Right lobe of liver (tissue), 6 donors: ENCODE data around the gene CCDC33. TPM values are rescaled to one million over a fixed set of nuclear protein-coding genes. Genes with fewer than 3 reads are reported as not detected.

Experiments
- ATAC-seq, 4 donors: fragments of 200-7000 bp; cut with Tn5 transposase; one replicate each; pipeline ENCODE4 v1.9.1; 2020; ENCODE audit warnings: mild to moderate bottlenecking in 4 of 4, moderate library complexity in 4 of 4
- DNase-seq, 3 donors: peaks; one replicate each; pipeline ENCODE4 v3.0.0-alpha.2; 2020
- H3K27ac ChIP-seq, 3 donors: fragments of 200-600 bp; one replicate each; pipeline ENCODE4 v1.8.0; 2022
- H3K27me3 ChIP-seq, 2 donors: fragments of 200-600 bp; one replicate each; pipeline ENCODE4 v1.8.0; 2022
- H3K36me3 ChIP-seq, 4 donors: fragments of 200-600 bp; sonication (generic) in 1 of 4; one replicate each; pipeline versions ENCODE4 v1.5.1 to v1.8.0; 2017 to 2022; ENCODE audit warnings: control low read depth in 1 of 4
- H3K4me1 ChIP-seq, 4 donors: fragments of 200-600 bp; sonication (generic) in 1 of 4; one replicate each; pipeline versions ENCODE4 v1.5.1 to v1.8.0; 2017 to 2022; ENCODE audit warnings: control low read depth in 1 of 4
- H3K4me3 ChIP-seq, 3 donors: fragments of 200-600 bp; one replicate each; pipeline ENCODE4 v1.8.0; 2022
- H3K9me3 ChIP-seq, 4 donors: fragments of 200-600 bp; sonication (generic) in 1 of 4; one replicate each; pipeline versions ENCODE4 v1.5.1 to v1.8.0; 2017 to 2022; ENCODE audit warnings: control low read depth in 1 of 4
- POLR2A ChIP-seq: fragments of 450-650 bp; IDR thresholded peaks from one replicate; pipeline ENCODE4 v1.6.1; 2017; ENCODE audit warnings: antibody characterized with exemption, mild to moderate bottlenecking
- WGBS: methylation state at CpG from one replicate; pipeline ENCODE4 v1.1.6; 2018; ENCODE audit warnings: low coverage, low lambda C conversion rate; ENCODE audit not compliant: insufficient coverage; ENCODE audit errors: missing lambda C conversion rate; 5-methylcytosine and 5-hydroxymethylcytosine counted together
- intact Hi-C, 2 donors: fragments of 100-400 bp; cut with DNase I; formaldehyde crosslinking; loops; one replicate each; pipeline versions ENCODE4 v1.11.2 to v1.14.1; 2022
- total RNA-seq, 6 experiments: library from RNA; depleted of rRNA in 2 of 6; stranded (reverse); fragments of >200 nt in 2 of 6; fragmentation: NEBNext Ultra II Directional in 3 of 6; extraction: Animal tissue kit (Norgen Biotek cat#: 25700) in 3 of 6; gene quantifications; one replicate each; pipeline versions ENCODE4 v1.1.0 to v1.2.4, GENCODE V29; 2016 to 2023
- TF ChIP-seq, protein P1 (sequence below), 4 donors: fragments of 200-600 bp in 3 of 4; fragments of 450-650 bp in 1 of 4; IDR thresholded peaks; one replicate each; pipeline versions ENCODE4 v1.5.1 to v1.8.0; 2016 to 2022; ENCODE audit warnings: antibody characterized with exemption in 4 of 4, mild to moderate bottlenecking in 2 of 4
- donor health status: DM: no; HTN: yes; CAD: no.
- donor health status: DM: no; HTN: no; CAD: no.
- donor health status: DM: no; HTN: no; CAD: no.
- donor health status: DM: no; HTN: yes; CAD: no.
- donor health status: DM: no; HTN: yes; CAD: no.

CCDC33 gene
- total RNA-seq, 6 experiments from 2014 or later: not detected

DNA sequence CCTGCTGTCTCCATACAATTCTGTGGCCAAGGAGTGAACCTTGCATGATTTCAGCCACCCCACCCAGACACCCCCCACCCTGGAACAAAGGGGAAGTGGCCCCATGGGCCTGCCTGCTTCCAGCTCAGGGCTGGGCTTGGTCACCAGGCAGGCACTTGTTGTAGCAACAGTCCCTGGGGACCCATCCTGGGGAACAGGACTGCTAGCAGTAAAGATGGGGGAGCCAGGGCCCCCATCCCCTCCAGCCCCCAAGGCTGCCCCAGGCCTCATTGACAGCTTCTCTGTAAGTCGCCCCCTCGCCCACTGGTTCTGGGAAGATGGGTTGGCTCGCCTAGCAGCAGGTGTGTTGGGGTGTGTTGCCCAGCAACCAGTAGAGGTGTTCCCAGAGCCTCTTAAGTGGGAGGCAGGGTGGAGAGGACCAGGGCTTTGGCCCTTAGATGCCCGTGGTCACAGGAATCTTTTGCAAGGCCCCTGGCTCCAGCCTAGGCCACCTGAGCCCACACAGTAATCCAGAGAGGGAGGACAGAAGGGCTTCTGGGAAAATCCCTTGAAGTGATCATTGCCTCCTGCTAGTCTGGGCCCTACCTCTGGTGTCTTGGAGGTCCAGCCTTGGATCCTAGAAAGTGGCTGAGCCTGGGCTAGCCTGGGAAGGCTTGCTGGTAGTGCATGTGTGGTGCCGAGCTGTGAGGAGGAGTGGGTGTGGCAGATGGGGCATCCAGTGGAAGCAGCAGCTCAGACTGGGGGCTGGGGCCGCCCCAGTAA lies 82.4 kb downstream of the CCDC33 start:
- H3K27me3 ChIP-seq: no peaks in the 10 kb centered on the region
- DNase-seq: no peak
- no peak for TF ChIP-seq POLR2A
- TF ChIP-seq, protein P1, sequence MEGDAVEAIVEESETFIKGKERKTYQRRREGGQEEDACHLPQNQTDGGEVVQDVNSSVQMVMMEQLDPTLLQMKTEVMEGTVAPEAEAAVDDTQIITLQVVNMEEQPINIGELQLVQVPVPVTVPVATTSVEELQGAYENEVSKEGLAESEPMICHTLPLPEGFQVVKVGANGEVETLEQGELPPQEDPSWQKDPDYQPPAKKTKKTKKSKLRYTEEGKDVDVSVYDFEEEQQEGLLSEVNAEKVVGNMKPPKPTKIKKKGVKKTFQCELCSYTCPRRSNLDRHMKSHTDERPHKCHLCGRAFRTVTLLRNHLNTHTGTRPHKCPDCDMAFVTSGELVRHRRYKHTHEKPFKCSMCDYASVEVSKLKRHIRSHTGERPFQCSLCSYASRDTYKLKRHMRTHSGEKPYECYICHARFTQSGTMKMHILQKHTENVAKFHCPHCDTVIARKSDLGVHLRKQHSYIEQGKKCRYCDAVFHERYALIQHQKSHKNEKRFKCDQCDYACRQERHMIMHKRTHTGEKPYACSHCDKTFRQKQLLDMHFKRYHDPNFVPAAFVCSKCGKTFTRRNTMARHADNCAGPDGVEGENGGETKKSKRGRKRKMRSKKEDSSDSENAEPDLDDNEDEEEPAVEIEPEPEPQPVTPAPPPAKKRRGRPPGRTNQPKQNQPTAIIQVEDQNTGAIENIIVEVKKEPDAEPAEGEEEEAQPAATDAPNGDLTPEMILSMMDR (IDR thresholded peaks at IDR 0.05): no peak
- no peak for ATAC-seq
- H3K36me3 ChIP-seq: no peaks in the 10 kb centered on the region
- H3K27ac ChIP-seq: no peak overlapping the region
- no peak overlapping the region for H3K4me3 ChIP-seq
- intact Hi-C loops: no loop called here
- H3K9me3 ChIP-seq: no peaks in the 10 kb centered on the region
- H3K4me1 ChIP-seq: no peaks in the 10 kb centered on the region
- 60% methylated on average over 1 of the region's 6 CpGs for WGBS

DNA sequence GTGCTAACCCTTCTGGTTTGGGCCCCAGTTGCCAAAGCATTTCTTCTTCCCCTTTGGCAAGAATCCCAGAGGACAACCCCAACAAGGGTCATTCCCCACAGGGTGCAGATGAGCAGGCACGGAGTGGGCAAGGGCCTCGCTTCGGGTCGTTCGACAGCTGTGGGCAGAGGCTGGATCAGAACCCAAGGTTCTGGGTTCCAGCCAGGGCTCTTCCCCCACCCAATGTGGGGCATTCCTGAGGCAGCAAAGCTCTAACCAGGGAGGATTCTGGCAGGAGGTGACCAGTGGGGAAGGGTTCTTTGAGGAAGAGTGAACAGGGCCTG lies 83.0 kb downstream of the CCDC33 start:
- H3K27ac ChIP-seq: no peak overlapping the region
- intact Hi-C loops: no loop called here
- no peak for ATAC-seq
- no peaks in the 10 kb centered on the region for H3K4me1 ChIP-seq
- no CpG with 5 or more reads among the region's 5 CpGs for WGBS
- H3K27me3 ChIP-seq: no peaks in the 10 kb centered on the region
- TF ChIP-seq, protein P1 (IDR thresholded peaks at IDR 0.05): no peak
- TF ChIP-seq POLR2A: no peak
- no peak for DNase-seq
- H3K4me3 ChIP-seq: no peak overlapping the region
- no peaks in the 10 kb centered on the region for H3K36me3 ChIP-seq
- no peaks in the 10 kb centered on the region for H3K9me3 ChIP-seq

DNA sequence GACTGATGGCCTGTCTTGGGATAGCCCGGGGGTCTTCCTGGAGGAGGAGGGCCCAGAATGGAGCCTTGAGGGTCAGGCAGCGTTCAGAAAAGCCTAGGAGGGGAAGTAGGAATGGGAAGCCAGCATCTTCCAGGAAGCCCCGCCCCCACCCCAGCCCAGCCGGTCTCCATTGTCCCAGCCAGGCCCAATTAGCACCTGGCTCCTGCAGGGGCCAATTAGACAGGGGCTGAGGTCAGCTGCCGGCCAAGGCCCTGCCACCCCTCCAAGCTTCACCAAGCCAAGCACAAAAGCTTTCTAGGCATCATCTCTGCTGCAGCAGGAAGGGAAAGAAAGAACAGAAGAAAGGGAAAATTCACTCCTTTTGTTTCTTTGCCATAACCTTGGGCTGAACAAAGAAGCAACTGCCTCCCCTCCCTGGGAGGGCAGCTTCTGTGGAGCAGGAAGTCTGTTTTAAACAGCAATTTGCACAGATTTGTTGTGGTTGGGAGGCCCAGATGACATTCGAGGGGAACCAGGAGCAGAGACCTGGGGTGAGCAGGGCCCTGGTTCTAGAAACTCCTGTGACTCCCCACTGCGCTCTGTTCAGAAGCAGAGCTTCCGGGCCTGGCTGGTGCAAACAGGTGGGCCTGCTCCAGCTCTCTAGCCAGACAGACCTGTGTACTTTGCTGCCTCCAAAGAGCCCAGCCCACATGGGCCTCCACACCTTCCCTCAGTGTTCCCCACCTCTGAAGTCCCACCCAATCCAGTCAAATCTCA lies 83.6 kb downstream of the CCDC33 start:
- TF ChIP-seq, protein P1 (IDR thresholded peaks at IDR 0.05): no peak
- no peak for TF ChIP-seq POLR2A
- intact Hi-C loops: loop anchor here in 1 of 2 donors (10.0 kb wide), 1 partner anchor 355 kb away; no protein-coding TSS in a partner anchor
- DNase-seq (no peak), ATAC-seq (no peak)
- no peaks in the 10 kb centered on the region for H3K36me3 ChIP-seq
- WGBS: 25% methylated on average over 3 of the region's 8 CpGs
- no peaks in the 10 kb centered on the region for H3K9me3 ChIP-seq
- no peak overlapping the region for H3K4me3 ChIP-seq
- no peaks in the 10 kb centered on the region for H3K27me3 ChIP-seq
- no peaks in the 10 kb centered on the region for H3K4me1 ChIP-seq
- H3K27ac ChIP-seq: no peak overlapping the region

DNA sequence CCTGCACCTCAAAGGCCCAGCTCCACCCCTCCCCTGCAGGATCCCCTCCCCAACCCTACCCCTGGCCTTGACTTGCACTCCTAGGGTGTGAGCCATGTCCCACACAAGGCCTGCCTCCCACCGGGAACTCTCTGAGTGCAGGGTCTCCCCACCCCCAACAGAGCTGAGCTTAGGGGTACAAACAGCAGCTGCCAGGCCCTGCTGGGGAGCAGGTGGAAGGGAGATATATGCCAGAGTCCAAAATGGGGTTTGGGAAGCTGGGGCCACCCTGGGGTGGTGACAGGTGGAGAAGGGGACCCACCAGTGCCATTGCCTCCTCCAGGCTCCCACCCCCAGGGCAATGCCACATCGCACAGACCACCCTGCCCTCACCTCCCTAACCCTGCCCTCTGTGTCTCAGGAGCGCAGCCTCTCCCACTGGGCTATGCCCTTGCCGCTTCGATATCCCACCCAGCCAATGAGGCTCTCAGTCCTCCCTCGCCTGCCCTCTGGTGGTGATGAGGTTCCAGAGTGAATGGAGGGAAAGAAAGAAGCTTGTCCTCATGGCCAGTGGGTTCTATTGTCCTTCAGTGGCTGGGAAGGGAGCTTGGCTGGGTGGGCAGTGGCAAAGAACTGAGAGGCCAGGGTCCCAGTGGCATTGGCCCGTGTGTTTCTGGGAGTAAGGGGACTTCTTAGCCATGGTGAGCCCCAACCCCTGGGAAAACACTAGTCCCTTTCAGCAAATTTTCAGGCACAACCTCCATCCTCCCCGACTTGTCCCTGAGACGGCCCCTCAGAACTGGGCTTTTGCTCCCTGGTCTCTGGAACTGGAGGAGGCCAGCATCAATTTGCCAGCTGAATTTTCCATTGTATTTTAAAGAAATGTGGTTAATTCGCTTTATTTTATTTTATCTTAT lies 84.5 kb downstream of the CCDC33 start:
- TF ChIP-seq POLR2A: no peak
- TF ChIP-seq, protein P1 (IDR thresholded peaks at IDR 0.05): peak; percentile 38 to 55 (median 48)
- Histone ChIP-seq H3K27ac (no peak overlapping the region), H3K4me3 (no peak overlapping the region), H3K27me3 (no peaks in the 10 kb centered on the region), H3K9me3 (no peaks in the 10 kb centered on the region), H3K4me1 (no peaks in the 10 kb centered on the region), H3K36me3 (no peaks in the 10 kb centered on the region)
- WGBS: 64% methylated on average over 6 of the region's 10 CpGs
- intact Hi-C loops: loop anchor here in 1 of 2 donors (10.0 kb wide), 1 partner anchor 356 kb away; no protein-coding TSS in a partner anchor
- ATAC-seq (peak; percentile 9 to 52 (median 38)), DNase-seq (peak in 1 of 3 donors; percentile 45)
